ENCODE results near the gene ANKRD10. TPM values are rescaled to one million over a fixed set of nuclear protein-coding genes. Genes with fewer than 3 reads are reported as not detected.
"Not testable (repeated sequence)": the region's sequence is repeated elsewhere in the genome, so short reads cannot be mapped to it uniquely, and the experiment has no call there.

The ANKRD10 gene
- total RNA-seq, 4 donors from 2014 or later = 145 to 381 (median 164) TPM

DNA sequence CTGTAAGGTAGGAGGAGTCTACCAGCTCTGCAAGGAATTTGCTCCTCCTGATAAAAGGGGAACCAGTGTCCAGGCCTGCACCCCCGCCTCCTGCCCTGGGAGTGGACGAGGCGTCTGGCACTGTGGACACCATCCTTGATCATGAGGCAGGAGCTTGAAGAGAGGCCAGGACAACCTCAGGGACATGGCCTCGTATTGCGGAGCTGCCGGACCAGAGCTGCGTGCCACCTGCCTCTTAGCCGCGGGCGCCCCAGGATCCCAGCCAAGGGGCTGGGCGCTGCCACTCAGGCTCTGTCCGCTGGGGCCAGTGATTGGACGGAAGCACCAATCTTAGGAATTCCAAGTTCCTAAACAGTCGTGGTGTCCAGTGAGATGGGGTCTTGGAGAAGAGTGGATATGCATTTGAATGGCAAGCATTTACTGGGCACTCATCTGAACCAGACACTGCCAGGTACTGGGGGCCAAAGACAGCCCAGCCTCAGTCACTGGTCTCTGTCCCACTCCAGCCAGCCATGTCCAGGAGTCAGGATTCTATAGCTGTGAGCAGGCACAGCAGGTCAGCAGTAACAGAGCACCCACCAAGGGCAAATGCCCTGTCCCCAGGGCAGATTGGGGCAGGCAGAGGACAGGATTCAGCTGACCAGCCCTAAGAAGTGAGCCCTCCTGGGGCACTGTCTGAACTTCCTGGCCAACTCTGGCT lies 39.1 kb upstream of the ANKRD10 start:
- Histone ChIP-seq H3K27me3 (no peaks in the 10 kb centered on the region), H3K4me1 (no peaks in the 10 kb centered on the region), H3K4me3 (no peak overlapping the region), H3K36me3 (no peaks in the 10 kb centered on the region), H3K9me3 (no peaks in the 10 kb centered on the region), H3K27ac (no peak overlapping the region)
- intact Hi-C loops (cut with DNase I; ENCODE audit: low total_unique reads) (no loop called here), in situ Hi-C loops (cut with MboI; ENCODE audit: low sequenced_read_pairs in 4 of 4) (loop anchor here in 1 of 4 donors (5.0 kb wide), 1 partner anchor 33 kb away; no protein-coding TSS in a partner anchor)
- no peak for ATAC-seq
- no peak for DNase-seq
- TF ChIP-seq, protein P1, sequence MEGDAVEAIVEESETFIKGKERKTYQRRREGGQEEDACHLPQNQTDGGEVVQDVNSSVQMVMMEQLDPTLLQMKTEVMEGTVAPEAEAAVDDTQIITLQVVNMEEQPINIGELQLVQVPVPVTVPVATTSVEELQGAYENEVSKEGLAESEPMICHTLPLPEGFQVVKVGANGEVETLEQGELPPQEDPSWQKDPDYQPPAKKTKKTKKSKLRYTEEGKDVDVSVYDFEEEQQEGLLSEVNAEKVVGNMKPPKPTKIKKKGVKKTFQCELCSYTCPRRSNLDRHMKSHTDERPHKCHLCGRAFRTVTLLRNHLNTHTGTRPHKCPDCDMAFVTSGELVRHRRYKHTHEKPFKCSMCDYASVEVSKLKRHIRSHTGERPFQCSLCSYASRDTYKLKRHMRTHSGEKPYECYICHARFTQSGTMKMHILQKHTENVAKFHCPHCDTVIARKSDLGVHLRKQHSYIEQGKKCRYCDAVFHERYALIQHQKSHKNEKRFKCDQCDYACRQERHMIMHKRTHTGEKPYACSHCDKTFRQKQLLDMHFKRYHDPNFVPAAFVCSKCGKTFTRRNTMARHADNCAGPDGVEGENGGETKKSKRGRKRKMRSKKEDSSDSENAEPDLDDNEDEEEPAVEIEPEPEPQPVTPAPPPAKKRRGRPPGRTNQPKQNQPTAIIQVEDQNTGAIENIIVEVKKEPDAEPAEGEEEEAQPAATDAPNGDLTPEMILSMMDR (IDR thresholded peaks at IDR 0.05 in 4 of 5, conservative IDR thresholded peaks at IDR 0.05 in 1 of 5) = no peak
- no peak for TF ChIP-seq POLR2A (IDR thresholded peaks at IDR 0.05)

DNA sequence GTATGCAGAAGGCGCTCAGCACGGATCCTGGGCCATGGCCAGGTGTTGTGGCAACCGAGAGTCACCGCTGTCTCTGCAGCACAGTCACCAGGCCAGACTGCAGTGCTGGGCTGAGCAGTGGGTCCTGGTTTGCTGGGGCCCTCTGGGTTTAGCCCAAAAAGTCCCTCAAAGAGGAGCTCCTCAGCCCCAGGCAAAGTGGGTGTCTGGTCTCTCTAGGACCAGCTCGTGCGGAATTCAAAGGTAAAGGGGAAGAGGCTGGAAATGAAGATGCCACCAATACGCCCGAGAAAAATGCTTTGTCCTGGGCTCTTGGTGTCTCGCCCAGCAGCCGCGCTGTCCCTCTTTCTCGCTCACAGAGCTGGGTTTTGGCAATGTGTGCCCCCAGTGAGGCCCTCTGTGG lies 38.5 kb upstream of the ANKRD10 start:
- Histone ChIP-seq H3K4me1 (no peaks in the 10 kb centered on the region), H3K36me3 (no peaks in the 10 kb centered on the region), H3K27me3 (no peaks in the 10 kb centered on the region), H3K4me3 (no peak overlapping the region), H3K9me3 (no peaks in the 10 kb centered on the region), H3K27ac (no peak overlapping the region)
- intact Hi-C loops (cut with DNase I; ENCODE audit: low total_unique reads) = no loop called here
- ATAC-seq = no peak
- in situ Hi-C loops (cut with MboI; ENCODE audit: low sequenced_read_pairs in 4 of 4) = loop anchor here in 1 of 4 donors (5.0 kb wide), 1 partner anchor 34 kb away; no protein-coding TSS in a partner anchor
- no peak for DNase-seq
- TF ChIP-seq, protein P1 (IDR thresholded peaks at IDR 0.05 in 4 of 5, conservative IDR thresholded peaks at IDR 0.05 in 1 of 5) = no peak
- TF ChIP-seq POLR2A (IDR thresholded peaks at IDR 0.05) = no peak

DNA sequence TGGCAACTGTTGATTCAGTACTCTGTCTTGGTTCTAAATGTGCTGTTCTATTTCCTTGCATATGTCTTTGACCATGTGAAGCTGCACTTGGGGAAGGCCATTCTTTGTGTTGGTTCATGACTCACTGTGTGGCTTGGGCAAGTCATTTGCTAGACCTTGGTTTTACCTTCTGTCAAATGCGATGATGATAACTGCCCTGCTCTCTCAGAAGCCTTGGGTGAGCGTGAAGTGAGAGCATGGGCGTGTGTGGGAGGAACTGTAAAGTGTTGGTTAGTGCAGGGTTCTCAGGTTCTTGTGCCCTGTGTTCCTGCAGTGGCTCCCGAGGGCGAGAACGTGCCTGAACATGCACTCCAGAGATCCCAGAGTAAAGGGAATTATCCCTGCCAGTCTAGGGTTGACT lies 37.3 kb upstream of the ANKRD10 start:
- intact Hi-C loops (cut with DNase I; ENCODE audit: low total_unique reads); H3K9me3 ChIP-seq; H3K4me3 ChIP-seq; ATAC-seq; DNase-seq; H3K4me1 ChIP-seq; H3K27ac ChIP-seq; H3K27me3 ChIP-seq; H3K36me3 ChIP-seq: not testable (repeated sequence)
- in situ Hi-C loops (cut with MboI; ENCODE audit: low sequenced_read_pairs in 4 of 4) = loop anchor here in 1 of 4 donors (5.0 kb wide), 1 partner anchor 35 kb away; no protein-coding TSS in a partner anchor

DNA sequence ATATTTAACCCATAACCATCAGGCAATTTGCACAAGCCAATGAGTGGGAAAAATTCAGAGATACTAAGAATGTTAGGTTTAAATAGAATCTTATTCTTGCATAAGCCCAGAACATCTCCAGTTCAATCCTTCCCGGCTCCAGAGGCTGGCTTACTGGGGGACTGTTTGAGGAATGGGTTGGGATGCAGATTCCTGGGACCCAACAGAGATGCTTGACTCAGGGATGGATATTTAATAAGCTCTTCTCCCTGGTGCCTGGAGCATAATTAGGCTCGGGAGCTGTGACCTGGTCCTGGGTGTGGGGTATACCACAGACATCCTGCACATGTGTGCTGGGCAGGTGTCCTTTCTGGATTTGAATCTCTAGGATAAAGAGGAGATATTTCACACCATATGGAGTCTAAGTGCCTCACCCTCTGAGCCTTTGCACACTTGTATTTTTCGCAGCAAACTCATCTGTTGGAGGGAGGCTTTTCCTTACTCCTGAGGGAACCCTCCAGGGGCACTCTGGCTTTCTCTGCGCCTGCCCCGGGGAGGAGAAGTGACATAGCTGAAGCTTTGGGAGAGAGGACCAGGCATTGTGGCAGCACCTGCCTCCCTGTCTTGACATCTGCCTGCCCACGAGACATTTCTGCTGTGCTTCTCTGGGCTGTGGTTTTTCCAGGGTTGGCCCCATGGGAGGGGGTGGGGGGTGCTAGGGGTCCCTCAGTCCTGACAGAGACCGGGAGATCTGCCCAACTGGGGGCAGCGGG lies 36.1 kb upstream of the ANKRD10 start:
- H3K4me3 ChIP-seq = no peak overlapping the region
- TF ChIP-seq POLR2A (IDR thresholded peaks at IDR 0.05) = no peak
- TF ChIP-seq, protein P1 (IDR thresholded peaks at IDR 0.05 in 4 of 5, conservative IDR thresholded peaks at IDR 0.05 in 1 of 5) = no peak
- H3K4me1 ChIP-seq = no peaks in the 10 kb centered on the region
- ATAC-seq = no peak
- no peaks in the 10 kb centered on the region for H3K36me3 ChIP-seq
- no peaks in the 10 kb centered on the region for H3K27me3 ChIP-seq
- intact Hi-C loops (cut with DNase I; ENCODE audit: low total_unique reads) (no loop called here), in situ Hi-C loops (cut with MboI; ENCODE audit: low sequenced_read_pairs in 4 of 4) (loop anchor here in 1 of 4 donors (5.0 kb wide), 1 partner anchor 36 kb away; no protein-coding TSS in a partner anchor)
- H3K27ac ChIP-seq = no peak overlapping the region
- H3K9me3 ChIP-seq = no peaks in the 10 kb centered on the region
- no peak for DNase-seq

DNA sequence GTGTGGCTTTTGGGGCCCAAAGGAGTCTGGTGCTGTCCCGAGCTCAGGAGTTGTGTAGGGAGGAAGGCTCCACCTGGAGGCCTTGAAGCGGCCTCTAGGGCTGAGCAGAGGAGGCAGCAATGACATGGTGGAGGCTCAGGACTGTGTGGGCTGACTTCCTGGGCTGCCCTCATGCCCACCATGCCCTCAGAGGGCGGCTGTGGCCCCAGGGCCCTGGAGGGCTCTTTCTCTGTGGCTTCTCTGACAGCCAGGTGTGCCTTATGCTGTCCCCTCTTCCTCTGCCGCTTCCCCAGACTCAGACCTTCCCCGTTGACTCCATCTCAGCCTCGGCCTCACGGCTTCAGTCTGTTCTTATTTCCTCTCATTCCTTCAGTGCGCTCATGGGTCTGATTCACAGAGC lies 35.5 kb upstream of the ANKRD10 start:
- no peak for DNase-seq
- Histone ChIP-seq H3K9me3 (no peaks in the 10 kb centered on the region), H3K36me3 (no peaks in the 10 kb centered on the region), H3K27me3 (no peaks in the 10 kb centered on the region), H3K4me3 (no peak overlapping the region), H3K4me1 (no peaks in the 10 kb centered on the region), H3K27ac (no peak overlapping the region)
- no peak for ATAC-seq
- no peak for TF ChIP-seq POLR2A (IDR thresholded peaks at IDR 0.05)
- TF ChIP-seq, protein P1 (IDR thresholded peaks at IDR 0.05 in 4 of 5, conservative IDR thresholded peaks at IDR 0.05 in 1 of 5) = no peak
- intact Hi-C loops (cut with DNase I; ENCODE audit: low total_unique reads) = no loop called here
- in situ Hi-C loops (cut with MboI; ENCODE audit: low sequenced_read_pairs in 4 of 4) = loop anchor here in 1 of 4 donors (5.0 kb wide), 1 partner anchor 37 kb away; no protein-coding TSS in a partner anchor
